GM19455 (cell line): ENCODE data around the gene EFCAB6.

Source experiments
- ATAC-seq: cut with Tn5 transposase; IDR thresholded peaks from one replicate; pipeline ENCODE4 v1.9.1; 2021; ENCODE audit not compliant: unreplicated experiment

The EFCAB6 gene

GRCh38 chr22:43848366-43849171, 36.5 kb upstream of the EFCAB6 start:
- ATAC-seq, result no peak

GRCh38 chr22:43847376-43848289, 35.5 kb upstream of the EFCAB6 start:
- no peak for ATAC-seq

GRCh38 chr22:43846966-43847365, 34.9 kb upstream of the EFCAB6 start:
- ATAC-seq, result no peak

GRCh38 chr22:43845981-43846380, 33.9 kb upstream of the EFCAB6 start:
- ATAC-seq, result no peak

GRCh38 chr22:43844560-43845545, 32.7 kb upstream of the EFCAB6 start:
- ATAC-seq, result no peak

- no peak for ATAC-seq
Measured at GRCh38 chr22:43843783-43844530, 31.9 kb upstream of the EFCAB6 start.

GRCh38 chr22:43841742-43842141, 29.6 kb upstream of the EFCAB6 start:
- ATAC-seq, result no peak

GRCh38 chr22:43840851-43841250, 28.7 kb upstream of the EFCAB6 start:
- no peak for ATAC-seq

GRCh38 chr22:43840431-43840830, 28.3 kb upstream of the EFCAB6 start:
- no peak for ATAC-seq

- no peak for ATAC-seq
Measured at GRCh38 chr22:43839781-43840180, 27.7 kb upstream of the EFCAB6 start.

GRCh38 chr22:43838571-43839307, 26.6 kb upstream of the EFCAB6 start:
- ATAC-seq, result no peak

GRCh38 chr22:43838161-43838560, 26.1 kb upstream of the EFCAB6 start:
- no peak for ATAC-seq

GRCh38 chr22:43837666-43838065, 25.6 kb upstream of the EFCAB6 start:
- no peak for ATAC-seq

- ATAC-seq, result no peak
Measured at GRCh38 chr22:43835736-43836135, 23.6 kb upstream of the EFCAB6 start.

- no peak for ATAC-seq
Measured at GRCh38 chr22:43835166-43835565, 23.1 kb upstream of the EFCAB6 start.

- no peak for ATAC-seq
Measured at GRCh38 chr22:43833286-43834240, 21.5 kb upstream of the EFCAB6 start.

- ATAC-seq, result no peak
Measured at GRCh38 chr22:43832393-43833265, 20.5 kb upstream of the EFCAB6 start.
